ENCODE measurements around the gene KBTBD8. TPM values are rescaled to one million over a fixed set of nuclear protein-coding genes. Genes with fewer than 3 reads are reported as not detected.

The KBTBD8 gene
- total RNA-seq, 1 donor from 2014 or later: 8.6 TPM

DNA sequence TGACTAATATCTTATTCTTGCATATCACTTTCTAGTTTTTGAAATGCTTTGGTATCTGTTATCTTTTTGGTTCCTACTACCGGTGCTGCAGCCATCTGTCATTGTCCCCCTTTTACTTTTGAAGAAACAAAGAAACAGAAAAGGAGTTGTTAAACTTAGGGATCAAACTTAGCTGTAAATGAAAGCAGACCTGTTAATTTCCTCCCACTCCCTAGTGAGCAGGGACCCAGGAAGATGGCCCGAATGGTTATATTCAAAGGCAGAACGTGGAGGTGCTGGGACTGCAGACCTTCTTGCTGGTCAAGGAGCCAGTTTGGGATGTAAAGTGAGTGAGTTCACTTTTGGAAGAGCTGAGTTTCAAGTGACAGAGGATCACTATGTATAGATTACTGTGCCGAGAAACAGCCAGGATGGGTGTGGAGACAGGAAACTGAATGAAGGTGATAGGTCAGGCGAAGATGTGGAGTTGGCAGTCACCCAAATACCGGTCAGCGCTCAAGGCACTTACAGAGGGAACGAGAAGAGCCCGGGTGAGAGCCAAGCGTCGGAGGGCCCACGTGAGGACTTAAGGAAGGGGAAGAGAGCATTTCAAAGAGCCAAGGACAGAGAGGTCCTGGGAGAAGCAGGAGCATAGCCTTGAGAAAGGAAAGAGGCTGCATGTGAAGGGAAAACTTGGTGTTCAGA is 20.1 kb downstream of the KBTBD8 start:
- Mint-ChIP-seq H3K27me3 (ENCODE audit: unreplicated experiment) (no peaks in the 10 kb centered on the region), H3K4me3 (ENCODE audit: unreplicated experiment) (no peak overlapping the region), H3K4me1 (ENCODE audit: low read depth, unreplicated experiment) (no peaks in the 10 kb centered on the region), H3K9me3 (ENCODE audit: unreplicated experiment) (no peaks in the 10 kb centered on the region), H3K36me3 (ENCODE audit: unreplicated experiment) (no peaks in the 10 kb centered on the region), H3K27ac (ENCODE audit: unreplicated experiment) (no peak overlapping the region)
- TF ChIP-seq, protein P1, sequence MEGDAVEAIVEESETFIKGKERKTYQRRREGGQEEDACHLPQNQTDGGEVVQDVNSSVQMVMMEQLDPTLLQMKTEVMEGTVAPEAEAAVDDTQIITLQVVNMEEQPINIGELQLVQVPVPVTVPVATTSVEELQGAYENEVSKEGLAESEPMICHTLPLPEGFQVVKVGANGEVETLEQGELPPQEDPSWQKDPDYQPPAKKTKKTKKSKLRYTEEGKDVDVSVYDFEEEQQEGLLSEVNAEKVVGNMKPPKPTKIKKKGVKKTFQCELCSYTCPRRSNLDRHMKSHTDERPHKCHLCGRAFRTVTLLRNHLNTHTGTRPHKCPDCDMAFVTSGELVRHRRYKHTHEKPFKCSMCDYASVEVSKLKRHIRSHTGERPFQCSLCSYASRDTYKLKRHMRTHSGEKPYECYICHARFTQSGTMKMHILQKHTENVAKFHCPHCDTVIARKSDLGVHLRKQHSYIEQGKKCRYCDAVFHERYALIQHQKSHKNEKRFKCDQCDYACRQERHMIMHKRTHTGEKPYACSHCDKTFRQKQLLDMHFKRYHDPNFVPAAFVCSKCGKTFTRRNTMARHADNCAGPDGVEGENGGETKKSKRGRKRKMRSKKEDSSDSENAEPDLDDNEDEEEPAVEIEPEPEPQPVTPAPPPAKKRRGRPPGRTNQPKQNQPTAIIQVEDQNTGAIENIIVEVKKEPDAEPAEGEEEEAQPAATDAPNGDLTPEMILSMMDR (IDR thresholded peaks at IDR 0.05; ENCODE audit: partially characterized antibody, unreplicated experiment): no peak
- DNase-seq: no peak

DNA sequence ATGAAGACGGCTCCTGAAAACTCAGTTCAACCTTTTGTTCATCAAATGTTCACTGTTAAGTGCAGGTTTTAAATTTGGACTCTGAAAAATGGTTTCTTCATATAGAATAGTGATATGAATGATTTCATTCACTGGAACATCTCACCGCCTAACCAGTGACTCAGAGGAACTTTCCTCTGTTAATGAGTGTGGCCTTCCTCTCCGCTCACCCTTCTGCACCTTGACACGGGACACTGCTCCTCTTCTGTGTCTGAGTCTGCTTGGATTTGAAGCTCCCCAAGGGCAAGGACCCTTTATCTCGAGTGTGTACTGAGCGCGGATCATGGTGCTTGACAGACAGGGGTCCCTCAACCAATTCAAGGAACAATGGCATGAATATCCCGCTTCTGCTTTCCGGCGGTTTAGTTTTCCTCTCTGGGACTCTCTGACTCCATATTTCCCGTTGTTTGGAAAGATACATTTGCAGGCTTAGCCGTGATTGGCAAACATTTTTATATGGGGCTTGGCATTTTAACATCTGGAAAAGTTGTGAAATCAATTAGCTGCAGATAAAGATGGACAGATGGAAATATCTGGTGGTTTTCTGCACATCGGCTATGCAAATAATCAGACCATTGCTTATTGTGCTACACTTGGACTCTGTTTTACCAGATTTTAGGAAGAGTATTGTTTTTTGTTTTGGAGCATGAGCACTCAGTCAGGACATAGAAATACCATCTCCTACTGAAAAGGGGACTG is 20.9 kb downstream of the KBTBD8 start:
- H3K27ac Mint-ChIP-seq (ENCODE audit: unreplicated experiment): no peak overlapping the region
- H3K27me3 Mint-ChIP-seq (ENCODE audit: unreplicated experiment): no peaks in the 10 kb centered on the region
- no peak overlapping the region for H3K4me3 Mint-ChIP-seq (ENCODE audit: unreplicated experiment)
- DNase-seq: no peak
- H3K9me3 Mint-ChIP-seq (ENCODE audit: unreplicated experiment): no peaks in the 10 kb centered on the region
- H3K36me3 Mint-ChIP-seq (ENCODE audit: unreplicated experiment): no peaks in the 10 kb centered on the region
- H3K4me1 Mint-ChIP-seq (ENCODE audit: low read depth, unreplicated experiment): no peaks in the 10 kb centered on the region
- TF ChIP-seq, protein P1 (IDR thresholded peaks at IDR 0.05; ENCODE audit: partially characterized antibody, unreplicated experiment): no peak

DNA sequence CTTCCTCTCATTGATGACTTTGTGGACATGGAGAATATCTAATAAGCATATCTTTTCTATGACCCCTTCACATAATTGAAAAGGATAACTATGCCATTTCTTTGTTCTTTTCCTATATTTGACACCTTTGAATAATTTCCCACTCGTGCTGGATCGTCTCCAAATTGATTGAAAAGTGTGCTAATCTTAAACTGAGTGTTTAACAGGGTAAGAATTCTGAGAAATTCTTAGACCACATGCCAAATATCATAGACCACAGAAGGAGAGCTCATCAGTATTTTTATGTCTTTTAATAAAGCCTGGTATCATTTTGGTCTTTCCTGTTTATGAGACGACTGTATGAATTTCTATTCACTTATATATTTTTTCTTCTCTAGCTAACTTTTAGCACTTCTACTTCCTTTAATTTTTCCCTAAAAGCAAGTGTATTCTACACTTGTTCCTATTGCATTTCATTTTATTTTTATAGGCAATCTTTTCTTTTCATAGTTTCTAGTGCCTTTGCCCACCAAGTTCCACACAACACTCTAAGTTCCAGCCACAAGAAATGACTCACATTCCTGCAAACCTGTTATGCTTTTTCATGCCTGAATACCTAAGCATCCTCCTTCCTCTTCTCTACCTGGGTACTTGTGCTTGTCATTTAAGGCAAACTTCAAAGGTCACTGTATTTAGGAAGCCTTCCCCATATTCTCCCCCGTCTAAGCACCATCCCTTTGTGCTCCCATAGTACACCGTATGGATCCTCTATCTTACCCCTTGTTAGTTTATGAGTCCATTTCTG is 30.1 kb downstream of the KBTBD8 start:
- H3K27me3 Mint-ChIP-seq (ENCODE audit: unreplicated experiment): no peaks in the 10 kb centered on the region
- no peaks in the 10 kb centered on the region for H3K4me1 Mint-ChIP-seq (ENCODE audit: low read depth, unreplicated experiment)
- TF ChIP-seq, protein P1 (IDR thresholded peaks at IDR 0.05; ENCODE audit: partially characterized antibody, unreplicated experiment): no peak
- no peaks in the 10 kb centered on the region for H3K36me3 Mint-ChIP-seq (ENCODE audit: unreplicated experiment)
- no peak overlapping the region for H3K27ac Mint-ChIP-seq (ENCODE audit: unreplicated experiment)
- H3K9me3 Mint-ChIP-seq (ENCODE audit: unreplicated experiment): no peaks in the 10 kb centered on the region
- DNase-seq: no peak
- no peak overlapping the region for H3K4me3 Mint-ChIP-seq (ENCODE audit: unreplicated experiment)

DNA sequence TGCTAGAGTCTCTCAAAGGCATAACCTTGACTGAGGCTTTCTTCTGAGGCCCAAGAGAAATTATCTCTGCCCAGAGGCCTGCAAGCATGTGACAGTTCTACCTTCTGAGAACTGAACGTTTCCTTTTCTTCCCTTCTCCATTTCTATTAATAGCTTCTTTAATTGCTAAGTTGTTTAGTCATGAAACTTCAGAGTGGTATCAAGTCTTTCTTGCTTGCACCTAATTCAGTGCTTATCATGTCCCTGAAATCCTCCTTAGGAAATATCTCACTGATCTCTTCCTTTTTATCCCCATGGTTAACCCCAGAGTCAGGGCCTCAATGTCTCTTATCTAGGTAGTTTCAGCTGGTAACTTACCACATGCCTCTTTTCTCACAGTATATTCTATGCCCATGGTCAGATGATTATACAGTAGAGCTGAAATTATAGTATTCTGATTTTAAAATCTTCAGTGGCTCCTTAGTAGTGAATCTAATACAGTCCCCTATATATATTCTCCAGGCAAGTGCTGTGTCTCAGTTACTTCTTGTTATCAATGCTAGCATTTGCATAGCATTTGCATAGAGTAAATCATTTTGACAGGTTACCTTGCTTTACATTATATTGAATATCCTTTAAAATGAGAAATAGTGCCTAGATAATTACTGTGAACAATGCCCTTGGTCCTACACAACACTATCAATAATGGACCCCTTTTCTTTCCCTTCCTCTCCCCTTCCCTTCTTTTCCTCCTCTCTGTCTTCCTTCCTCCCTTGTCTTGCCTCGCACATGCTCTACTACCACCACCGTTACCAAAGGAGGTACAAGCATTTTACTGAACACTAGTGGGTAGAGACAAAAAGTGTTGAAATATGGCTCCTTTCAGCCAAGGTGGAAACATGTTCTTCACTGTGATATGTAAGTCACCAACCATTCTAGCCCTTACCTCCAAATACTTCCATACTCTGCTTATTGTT is 33.0 kb downstream of the KBTBD8 start:
- Mint-ChIP-seq H3K9me3 (ENCODE audit: unreplicated experiment) (no peaks in the 10 kb centered on the region), H3K36me3 (ENCODE audit: unreplicated experiment) (no peaks in the 10 kb centered on the region), H3K27me3 (ENCODE audit: unreplicated experiment) (peaks cover 2% of the 10 kb centered on the region), H3K27ac (ENCODE audit: unreplicated experiment) (no peak overlapping the region), H3K4me3 (ENCODE audit: unreplicated experiment) (no peak overlapping the region), H3K4me1 (ENCODE audit: low read depth, unreplicated experiment) (no peaks in the 10 kb centered on the region)
- TF ChIP-seq, protein P1 (IDR thresholded peaks at IDR 0.05; ENCODE audit: partially characterized antibody, unreplicated experiment): no peak
- no peak for DNase-seq

Measured in glutamatergic neuron (in vitro differentiated cells).